HEK293T (cell line): Measurements from ENCODE around the gene HDAC11.

Experiments
- ARNT ChIP-seq: fragments of 450-650 bp; IDR thresholded peaks from 2 replicates; pipeline ENCODE4 v1.6.1; 2017; ENCODE audit warnings: mild to moderate bottlenecking
- BHLHE40 ChIP-seq: fragments of 450-650 bp; IDR thresholded peaks from 2 replicates; pipeline ENCODE4 v1.6.1; 2016; ENCODE audit warnings: mild to moderate bottlenecking, moderate library complexity, borderline replicate concordance
- ELF4 ChIP-seq: fragments of 450-650 bp; IDR thresholded peaks from 2 replicates; pipeline ENCODE4 v1.6.1; 2017; ENCODE audit warnings: antibody characterized with exemption
- FOXA1 ChIP-seq: fragments of 450-650 bp; IDR thresholded peaks from 2 replicates; pipeline ENCODE4 v1.6.1; 2016; ENCODE audit warnings: mild to moderate bottlenecking
- FOXK2 ChIP-seq: fragments of 450-650 bp; IDR thresholded peaks from 2 replicates; pipeline ENCODE4 v1.6.1; 2016; ENCODE audit warnings: mild to moderate bottlenecking
- FOXM1 ChIP-seq: fragments of 450-650 bp; IDR thresholded peaks from 2 replicates; pipeline ENCODE4 v1.6.1; 2017; ENCODE audit warnings: mild to moderate bottlenecking, borderline replicate concordance
- HDGF ChIP-seq: fragments of 450-650 bp; IDR thresholded peaks from 2 replicates; pipeline ENCODE4 v1.6.1; 2017; ENCODE audit warnings: antibody characterized with exemption, borderline replicate concordance
- LEF1 ChIP-seq: fragments of 450-650 bp; IDR thresholded peaks from 2 replicates; pipeline ENCODE4 v1.6.1; 2017; ENCODE audit warnings: mild to moderate bottlenecking, borderline replicate concordance
- NFRKB ChIP-seq: fragments of 450-650 bp; IDR thresholded peaks from 2 replicates; pipeline ENCODE4 v1.6.1; 2016; ENCODE audit warnings: mild to moderate bottlenecking, moderate library complexity
- SP1 ChIP-seq: fragments of 450-650 bp; IDR thresholded peaks from 2 replicates; pipeline ENCODE4 v1.6.1; 2017
- SUZ12 ChIP-seq: fragments of 450-650 bp; IDR thresholded peaks from 2 replicates; pipeline ENCODE4 v1.6.1; 2016; ENCODE audit warnings: mild to moderate bottlenecking
- TARDBP ChIP-seq: fragments of 450-650 bp; IDR thresholded peaks from 2 replicates; pipeline ENCODE4 v1.6.1; 2016

DNA sequence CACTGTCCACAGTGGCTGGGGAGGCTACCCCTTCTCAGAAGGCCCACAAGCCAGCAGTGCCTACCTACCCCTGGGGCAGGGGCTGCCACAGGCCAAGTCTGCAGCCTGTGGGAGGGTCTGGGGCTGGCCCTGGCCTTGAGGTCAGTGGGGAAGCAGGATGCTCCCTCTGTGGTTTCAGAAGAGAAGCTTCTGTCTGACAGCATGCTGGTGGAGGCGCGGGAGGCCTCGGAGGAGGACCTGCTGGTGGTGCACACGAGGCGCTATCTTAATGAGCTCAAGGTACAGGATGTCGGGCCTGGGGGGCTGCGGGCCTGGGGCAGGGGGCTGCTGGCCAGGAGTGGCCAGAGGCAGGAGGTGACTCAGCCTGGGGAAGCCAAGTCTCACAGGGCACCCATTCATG lies 3.2 kb downstream of the HDAC11 start:
- TF ChIP-seq FOXM1: no peak
- TF ChIP-seq SP1: no peak
- TF ChIP-seq BHLHE40: no peak
- TF ChIP-seq FOXK2: no peak
- TF ChIP-seq NFRKB: no peak
- no peak for TF ChIP-seq SUZ12
- no peak for TF ChIP-seq HDGF
- TF ChIP-seq FOXA1: no peak
- no peak for TF ChIP-seq ELF4
- TF ChIP-seq ARNT: no peak
- no peak for TF ChIP-seq TARDBP
- no peak for TF ChIP-seq LEF1
